Ovary (tissue), 9 donors: ENCODE measurements around the gene CABCOCO1. TPM values are rescaled to one million over a fixed set of nuclear protein-coding genes. Genes with fewer than 3 reads are reported as not detected.

ENCODE experiments used
- DNase-seq, 5 donors: peaks; one replicate each; pipeline ENCODE4 v3.0.0-alpha.2; 2019 to 2020
- H3K27ac ChIP-seq, 2 donors: fragments of 200-600 bp; one replicate each; pipeline versions ENCODE4 v1.5.1 to v1.8.0; 2019 to 2022
- H3K27me3 ChIP-seq: fragments of 200-600 bp; one replicate; pipeline ENCODE4 v1.8.0; 2022
- H3K36me3 ChIP-seq: fragments of 200-600 bp; sonication (generic); one replicate; pipeline ENCODE4 v1.5.1; 2019
- H3K4me1 ChIP-seq: one replicate; pipeline ENCODE4 v1.8.1; 2013; ENCODE audit warnings: mild to moderate bottlenecking, moderate library complexity; ENCODE audit not compliant: insufficient read depth
- H3K4me3 ChIP-seq: fragments of 200-600 bp; sonication (generic); one replicate; pipeline ENCODE4 v1.5.1; 2017
- H3K9me3 ChIP-seq, 2 donors: fragments of 200-600 bp in 1 of 2; sonication (generic) in 1 of 2; one replicate each; pipeline versions ENCODE4 v1.5.1 to v1.8.1; 2013 to 2019; ENCODE audit warnings: mild to moderate bottlenecking in 1 of 2, moderate library complexity in 1 of 2
- EP300 ChIP-seq: sonication (generic); formaldehyde crosslinking; IDR thresholded peaks from one replicate; pipeline ENCODE4 v1.6.1; 2017; ENCODE audit warnings: antibody characterized with exemption
- POLR2A ChIP-seq: fragments of 450-650 bp; IDR thresholded peaks from one replicate; pipeline ENCODE4 v1.6.1; 2017; ENCODE audit warnings: antibody characterized with exemption, mild to moderate bottlenecking, moderate library complexity
- WGBS, 3 donors: extraction: QIAGEN DNeasy Blood & Tissue Kit in 1 of 3; methylation state at CpG; one replicate each; pipeline versions ENCODE4 v1.1.5 to v1.1.7; 2013 to 2017; 5-methylcytosine and 5-hydroxymethylcytosine counted together
- intact Hi-C, 4 donors: fragments of 100-400 bp; cut with DNase I; formaldehyde crosslinking; loops; one replicate each; pipeline versions ENCODE4 v1.11.0 to v1.15.1; 2022 to 2023
- polyA plus RNA-seq, 2 donors: library from polyadenylated mRNA; stranded (reverse); fragments of 200-250 nt in 1 of 2; fragments of 350-450 nt in 1 of 2; fragmentation: Illumina TruSeq in 1 of 2; extraction: RNeasy Lipid Tissue Mini Kit (QIAGEN cat#74804) in 1 of 2; gene quantifications; one replicate each; pipeline ENCODE4 v1.2.3, GENCODE V29; 2013 to 2014
- total RNA-seq, 7 donors: library from RNA; depleted of rRNA in 2 of 7; stranded (reverse); fragments of >200 nt in 2 of 7; fragmentation: NEBNext Ultra II Directional in 3 of 7; extraction: Animal tissue kit (Norgen Biotek cat#: 25700) in 3 of 7; gene quantifications; one replicate each; pipeline versions ENCODE4 v1.1.0 to v1.2.4, GENCODE V29; 2016 to 2023
- TF ChIP-seq, protein P1 (sequence below), 3 donors: fragments of 450-650 bp in 2 of 3; fragments of 200-600 bp in 1 of 3; IDR thresholded peaks; one replicate each; pipeline versions ENCODE4 v1.5.1 to v1.8.0; 2016 to 2022; ENCODE audit warnings: antibody characterized with exemption in 3 of 3, mild to moderate bottlenecking in 1 of 3
- donor health status: DM: no; HTN: no; CAD: no; lungs with moderate emphysema.
- donor health status: DM: no; HTN: no; CAD: no.
- donor health status: Bipolar disorder and iron deficiency.
- donor health status: DM: yes; HTN: yes; CAD: no.
- donor health status: DM: no; HTN: no; CAD: no.
- donor health status: DM: yes; HTN: yes; CAD: no.

CABCOCO1 gene
- total and polyA plus RNA-seq, 9 donors: 0.15 to 10.1 (median 0.55) TPM

GRCh38 chr10:61623161-61623560 lies 39.6 kb upstream of the CABCOCO1 start:
- Histone ChIP-seq H3K27me3 (no peaks in the 10 kb centered on the region), H3K9me3 (no peaks in the 10 kb centered on the region), H3K36me3 (no peaks in the 10 kb centered on the region), H3K4me3 (no peak overlapping the region), H3K4me1 (no peaks in the 10 kb centered on the region), H3K27ac (no peak overlapping the region)
- intact Hi-C loops: no loop called here
- no peak for DNase-seq
- TF ChIP-seq EP300: no peak
- TF ChIP-seq, protein P1, sequence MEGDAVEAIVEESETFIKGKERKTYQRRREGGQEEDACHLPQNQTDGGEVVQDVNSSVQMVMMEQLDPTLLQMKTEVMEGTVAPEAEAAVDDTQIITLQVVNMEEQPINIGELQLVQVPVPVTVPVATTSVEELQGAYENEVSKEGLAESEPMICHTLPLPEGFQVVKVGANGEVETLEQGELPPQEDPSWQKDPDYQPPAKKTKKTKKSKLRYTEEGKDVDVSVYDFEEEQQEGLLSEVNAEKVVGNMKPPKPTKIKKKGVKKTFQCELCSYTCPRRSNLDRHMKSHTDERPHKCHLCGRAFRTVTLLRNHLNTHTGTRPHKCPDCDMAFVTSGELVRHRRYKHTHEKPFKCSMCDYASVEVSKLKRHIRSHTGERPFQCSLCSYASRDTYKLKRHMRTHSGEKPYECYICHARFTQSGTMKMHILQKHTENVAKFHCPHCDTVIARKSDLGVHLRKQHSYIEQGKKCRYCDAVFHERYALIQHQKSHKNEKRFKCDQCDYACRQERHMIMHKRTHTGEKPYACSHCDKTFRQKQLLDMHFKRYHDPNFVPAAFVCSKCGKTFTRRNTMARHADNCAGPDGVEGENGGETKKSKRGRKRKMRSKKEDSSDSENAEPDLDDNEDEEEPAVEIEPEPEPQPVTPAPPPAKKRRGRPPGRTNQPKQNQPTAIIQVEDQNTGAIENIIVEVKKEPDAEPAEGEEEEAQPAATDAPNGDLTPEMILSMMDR (IDR thresholded peaks at IDR 0.05): no peak
- no peak for TF ChIP-seq POLR2A
- 22 to 27% (median 25%) methylated on average over 4 of the region's 4 CpGs for WGBS, 3 donors

DNA sequence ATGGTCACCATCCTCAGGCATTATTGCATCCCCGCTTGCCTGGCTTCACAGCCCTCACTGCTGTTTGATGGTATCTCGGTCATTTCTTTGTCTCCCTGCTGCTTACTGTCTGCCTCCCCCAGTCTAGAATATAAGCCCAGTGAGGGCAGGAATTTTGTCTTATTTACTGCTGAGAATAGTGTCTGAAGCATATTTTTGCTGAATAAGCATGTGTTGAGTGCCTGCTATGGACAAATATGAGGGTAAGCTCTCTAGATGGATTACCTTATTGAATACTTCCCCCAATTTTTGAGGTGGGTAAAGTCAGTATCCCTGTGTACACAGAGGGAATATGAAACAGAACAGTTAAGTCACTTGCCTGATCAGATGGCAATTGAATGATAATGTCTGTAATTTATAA lies 36.5 kb upstream of the CABCOCO1 start:
- WGBS, 3 donors: 96 to 98% (median 97%) methylated on average over 2 of the region's 2 CpGs
- intact Hi-C loops: no loop called here
- no peaks in the 10 kb centered on the region for H3K36me3 ChIP-seq
- no peaks in the 10 kb centered on the region for H3K9me3 ChIP-seq
- no peaks in the 10 kb centered on the region for H3K27me3 ChIP-seq
- no peak overlapping the region for H3K27ac ChIP-seq
- no peak overlapping the region for H3K4me3 ChIP-seq
- TF ChIP-seq, protein P1 (IDR thresholded peaks at IDR 0.05): no peak
- TF ChIP-seq POLR2A (no peak), EP300 (no peak)
- H3K4me1 ChIP-seq: peaks cover 2% of the 10 kb centered on the region
- no peak for DNase-seq

DNA sequence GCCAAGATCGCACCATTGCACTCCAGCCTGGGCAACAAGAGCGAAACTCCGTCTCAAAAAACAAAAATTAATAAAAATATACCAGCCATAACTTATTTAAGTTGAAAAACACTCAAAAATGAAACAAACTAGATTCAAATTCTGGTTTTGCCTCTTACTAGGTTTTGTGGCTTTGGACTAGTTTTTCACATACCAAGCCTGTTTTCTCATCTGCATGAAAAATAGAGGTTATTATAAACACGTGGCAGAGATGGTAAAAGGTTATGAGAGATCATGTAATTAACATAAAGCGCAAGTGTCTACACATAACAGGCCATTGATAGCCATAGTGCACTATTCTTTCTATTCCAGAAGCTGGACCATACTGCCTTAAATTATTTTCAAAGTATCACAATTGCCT lies 35.5 kb upstream of the CABCOCO1 start:
- intact Hi-C loops: no loop called here
- Histone ChIP-seq H3K9me3 (no peaks in the 10 kb centered on the region), H3K4me1 (peaks cover 2% of the 10 kb centered on the region), H3K36me3 (no peaks in the 10 kb centered on the region), H3K27me3 (no peaks in the 10 kb centered on the region), H3K27ac (no peak overlapping the region), H3K4me3 (no peak overlapping the region)
- WGBS, 3 donors: 83 to 87% (median 84%) methylated on average over 5 of the region's 5 CpGs
- no peak for DNase-seq
- no peak for TF ChIP-seq POLR2A
- no peak for TF ChIP-seq EP300
- TF ChIP-seq, protein P1 (IDR thresholded peaks at IDR 0.05): no peak

GRCh38 chr10:61628151-61628874 lies 34.4 kb upstream of the CABCOCO1 start:
- no peaks in the 10 kb centered on the region for H3K36me3 ChIP-seq
- 24 to 26% (median 25%) methylated on average over 3 of the region's 3 CpGs for WGBS, 3 donors
- H3K4me1 ChIP-seq: peaks cover 2% of the 10 kb centered on the region
- no peak for DNase-seq
- H3K9me3 ChIP-seq: no peaks in the 10 kb centered on the region
- H3K27me3 ChIP-seq: no peaks in the 10 kb centered on the region
- TF ChIP-seq POLR2A: no peak
- no peak for TF ChIP-seq EP300
- TF ChIP-seq, protein P1 (IDR thresholded peaks at IDR 0.05): no peak
- intact Hi-C loops: no loop called here
- H3K27ac ChIP-seq: no peak overlapping the region
- no peak overlapping the region for H3K4me3 ChIP-seq
